Measurements from ENCODE around the gene APOO. TPM values are rescaled to one million over a fixed set of nuclear protein-coding genes. Genes with fewer than 3 reads are reported as not detected.

APOO gene
- total RNA-seq, 1 donor from 2014 or later = 36.2 TPM

- H3K4me3 Mint-ChIP-seq (ENCODE audit: unreplicated experiment) = peak overlapping the region; percentile 61
- H3K4me1 Mint-ChIP-seq (ENCODE audit: low read depth, unreplicated experiment) = no peaks in the 10 kb centered on the region
- H3K9me3 Mint-ChIP-seq (ENCODE audit: unreplicated experiment) = no peaks in the 10 kb centered on the region
- no peaks in the 10 kb centered on the region for H3K36me3 Mint-ChIP-seq (ENCODE audit: unreplicated experiment)
- no peak for DNase-seq
- peak overlapping the region; percentile 17 for H3K27ac Mint-ChIP-seq (ENCODE audit: unreplicated experiment)
- TF ChIP-seq CTCF (IDR thresholded peaks at IDR 0.05; ENCODE audit: partially characterized antibody, unreplicated experiment) = no peak
- H3K27me3 Mint-ChIP-seq (ENCODE audit: unreplicated experiment) = peaks cover 4% of the 10 kb centered on the region
Observed at GRCh38 chrX:23908219-23909004, 674 bp upstream of the APOO start.

- Mint-ChIP-seq H3K36me3 (ENCODE audit: unreplicated experiment) (no peaks in the 10 kb centered on the region), H3K4me1 (ENCODE audit: low read depth, unreplicated experiment) (no peaks in the 10 kb centered on the region), H3K4me3 (ENCODE audit: unreplicated experiment) (peak overlapping the region; percentile 86), H3K27me3 (ENCODE audit: unreplicated experiment) (peaks cover 4% of the 10 kb centered on the region), H3K27ac (ENCODE audit: unreplicated experiment) (peak overlapping the region; percentile 75), H3K9me3 (ENCODE audit: unreplicated experiment) (no peaks in the 10 kb centered on the region)
- TF ChIP-seq CTCF (IDR thresholded peaks at IDR 0.05; ENCODE audit: partially characterized antibody, unreplicated experiment) = no peak
- DNase-seq = peak; percentile 14
Observed at GRCh38 chrX:23907111-23907497, 634 bp downstream of the APOO start.

GRCh38 chrX:23904096-23904495, 3.6 kb downstream of the APOO start:
- DNase-seq = no peak
- H3K27ac Mint-ChIP-seq (ENCODE audit: unreplicated experiment) = no peak overlapping the region
- no peaks in the 10 kb centered on the region for H3K9me3 Mint-ChIP-seq (ENCODE audit: unreplicated experiment)

GRCh38 chrX:23902419-23902818, 5.3 kb downstream of the APOO start:
- no peaks in the 10 kb centered on the region for H3K9me3 Mint-ChIP-seq (ENCODE audit: unreplicated experiment)
- H3K4me3 Mint-ChIP-seq (ENCODE audit: unreplicated experiment) = no peak overlapping the region
- H3K4me1 Mint-ChIP-seq (ENCODE audit: low read depth, unreplicated experiment) = no peaks in the 10 kb centered on the region

More at GRCh38 chrX:23904096-23904495, 3.6 kb downstream of the APOO start:
- Mint-ChIP-seq H3K36me3 (ENCODE audit: unreplicated experiment) (no peaks in the 10 kb centered on the region), H3K4me1 (ENCODE audit: low read depth, unreplicated experiment) (no peaks in the 10 kb centered on the region), H3K27me3 (ENCODE audit: unreplicated experiment) (peaks cover 4% of the 10 kb centered on the region), H3K4me3 (ENCODE audit: unreplicated experiment) (no peak overlapping the region)
- TF ChIP-seq CTCF (IDR thresholded peaks at IDR 0.05; ENCODE audit: partially characterized antibody, unreplicated experiment) = no peak

More at GRCh38 chrX:23902419-23902818, 5.3 kb downstream of the APOO start:
- DNase-seq = no peak
- Mint-ChIP-seq H3K36me3 (ENCODE audit: unreplicated experiment) (no peaks in the 10 kb centered on the region), H3K27ac (ENCODE audit: unreplicated experiment) (no peak overlapping the region), H3K27me3 (ENCODE audit: unreplicated experiment) (no peaks in the 10 kb centered on the region)
- peak; percentile 61 for TF ChIP-seq CTCF (IDR thresholded peaks at IDR 0.05; ENCODE audit: partially characterized antibody, unreplicated experiment)

Data from glutamatergic neuron (in vitro differentiated cells).